GM12801 (cell line): ENCODE data around the gene NHERF2.

ENCODE experiments used
- CTCF ChIP-seq: IDR thresholded peaks from one replicate; pipeline ENCODE4 v1.5.1; 2011; ENCODE audit warnings: control low read depth; ENCODE audit not compliant: insufficient read length; ENCODE audit errors: extremely low read depth

Gene NHERF2

DNA sequence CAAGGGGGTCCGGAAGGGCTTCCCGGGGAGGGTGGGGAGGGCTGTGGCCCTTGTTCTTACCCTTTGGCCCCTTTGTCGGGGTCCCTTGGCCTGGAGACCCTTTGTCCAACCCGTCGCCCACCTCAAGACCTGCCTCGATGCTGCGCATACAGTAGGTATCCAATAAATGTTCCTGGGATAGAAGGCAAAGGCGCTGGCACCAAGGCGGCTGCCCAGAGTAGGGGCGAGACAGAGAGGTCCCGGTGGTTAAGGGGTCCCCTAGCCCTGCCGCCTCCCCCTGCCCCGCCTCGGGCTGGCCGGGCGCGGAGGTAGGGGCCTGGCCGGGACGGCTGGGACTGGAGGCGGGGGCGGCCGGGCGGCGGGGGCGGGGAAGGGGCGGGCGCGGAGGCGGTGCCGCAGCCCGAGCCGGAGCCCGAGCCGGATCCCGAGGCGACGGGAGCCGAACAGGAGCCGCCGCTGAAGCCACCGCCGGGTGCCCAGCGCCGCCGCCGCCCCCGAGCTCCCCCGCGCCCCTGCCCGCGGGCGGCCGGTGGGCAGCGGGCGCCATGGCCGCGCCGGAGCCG lies at the start of gene NHERF2:
TSS of gene NHERF2 (plus strand) at position 442 of the 563 bp plus-strand sequence. CDS start at position 546, 104 bp downstream.
- TF ChIP-seq CTCF, result no peak

- TF ChIP-seq CTCF, result no peak
Measured at GRCh38 chr16:1976951-1977874, 49.5 kb upstream of the NHERF2 start.

GRCh38 chr16:1977875-1978268 lies 48.8 kb upstream of the NHERF2 start:
- no peak for TF ChIP-seq CTCF

DNA sequence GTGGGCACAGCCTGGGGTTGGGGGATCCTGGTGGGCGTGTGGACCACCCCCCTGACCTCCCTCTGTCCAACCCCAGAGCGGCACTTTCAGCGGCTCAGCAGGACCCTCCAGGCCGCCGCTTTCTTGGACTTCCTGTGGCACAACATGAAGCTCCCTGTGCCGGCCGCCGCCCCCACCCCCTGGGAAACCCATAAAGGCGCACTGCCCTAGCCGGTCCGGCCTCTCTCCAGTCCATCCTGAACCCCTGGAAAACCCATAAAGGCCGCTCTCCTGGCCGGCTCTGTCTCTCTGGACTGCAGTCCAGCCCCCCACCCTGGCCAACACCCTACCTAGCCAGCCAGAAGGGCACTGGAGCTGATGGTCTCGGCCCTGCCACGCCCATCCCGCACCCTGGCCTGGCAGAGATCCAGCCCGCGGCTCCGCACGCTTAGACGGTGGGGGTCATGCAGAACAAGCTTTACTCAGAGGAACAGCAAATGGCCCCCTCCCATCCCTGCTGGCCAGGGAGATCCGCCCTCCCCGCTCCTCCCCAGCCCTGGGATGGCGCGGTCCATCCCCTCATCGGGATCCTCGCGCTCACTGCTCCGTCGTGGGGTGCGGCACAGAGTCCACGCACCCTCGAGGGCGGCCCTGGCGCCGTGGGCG lies 48.1 kb upstream of the NHERF2 start:
- no peak for TF ChIP-seq CTCF

DNA sequence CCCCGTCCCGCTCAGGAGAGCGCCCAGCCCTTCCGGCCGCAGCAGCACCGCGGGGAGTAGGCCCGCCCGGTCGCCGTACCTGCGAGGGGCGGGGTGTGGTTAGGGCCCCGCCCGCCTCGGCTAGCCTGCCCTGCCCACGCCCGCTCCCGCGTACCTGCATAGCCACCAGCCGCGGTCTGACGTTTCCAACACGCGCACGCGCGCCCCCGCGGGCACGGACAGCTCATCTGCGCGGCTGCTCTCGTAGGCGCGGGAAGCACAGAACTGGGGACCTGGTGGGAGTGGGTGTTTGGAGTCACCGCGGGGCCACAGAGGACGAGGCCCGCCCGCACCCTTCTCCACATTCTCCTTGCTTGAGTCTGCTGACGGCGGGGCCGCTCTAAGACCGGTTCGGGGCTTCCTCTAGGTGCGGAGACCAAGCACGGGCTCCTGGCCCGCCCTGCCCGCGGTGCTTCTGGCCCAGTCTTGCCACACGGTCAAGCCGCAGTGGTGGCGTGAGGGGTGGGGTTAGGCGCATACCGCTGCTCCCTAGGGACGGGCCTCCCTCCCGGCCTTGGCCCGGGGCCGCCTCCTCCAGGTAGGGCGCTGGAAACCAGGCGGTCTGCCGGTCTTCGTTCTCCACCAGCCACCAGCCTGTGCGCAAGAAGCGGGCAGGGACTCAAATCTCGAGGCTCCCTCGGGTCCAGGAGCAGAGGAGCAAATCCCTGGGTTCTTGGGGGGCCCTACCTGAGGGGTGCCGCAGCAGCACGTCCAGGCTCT lies 47.3 kb upstream of the NHERF2 start:
- TF ChIP-seq CTCF, result no peak

- no peak for TF ChIP-seq CTCF
Measured at GRCh38 chr16:1980030-1980769, 46.5 kb upstream of the NHERF2 start.
